Measurements from ENCODE around the gene SCT.

The SCT gene

DNA sequence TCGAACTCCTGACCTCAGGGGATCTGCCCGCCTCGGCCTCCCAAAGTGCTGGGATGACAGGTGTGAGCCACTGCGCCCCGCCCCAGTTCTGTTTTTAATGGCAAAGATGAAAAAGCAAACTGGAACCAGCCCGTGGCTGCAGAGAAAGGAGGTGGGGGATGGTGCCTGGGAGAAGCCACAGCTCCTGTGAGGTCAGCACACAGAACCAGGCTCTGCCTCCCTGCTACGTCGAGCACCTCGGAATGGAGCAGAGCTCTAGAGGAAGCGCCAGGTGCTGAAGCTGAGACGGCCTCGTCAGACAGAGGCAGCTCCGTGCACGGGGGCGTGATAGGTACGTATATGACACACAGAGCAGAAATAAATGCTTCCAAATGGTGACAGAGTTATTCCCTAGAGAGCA lies 18.6 kb upstream of the SCT start:
- Histone ChIP-seq H3K36me3 (ENCODE audit: control insufficient read depth in 4 of 4, insufficient read depth in 4 of 4, low read length in 3 of 4) (peaks cover 0 to 35% (median 17%) of the 10 kb centered on the region in 4 experiments), H3K27me3 (replicated peaks in 2 of 5; ENCODE audit: control insufficient read depth in 4 of 5, insufficient read depth in 5 of 5, low read length in 4 of 5) (peaks cover 0 to 2% (median 0%) of the 10 kb centered on the region in 5 experiments), H3K27ac (ENCODE audit: insufficient read depth in 1 of 2, low read depth in 1 of 2, low read length in 2 of 2, poor library complexity in 1 of 2, severe bottlenecking in 2 of 2) (no peak overlapping the region), H3K9me3 (ENCODE audit: control extremely low read depth in 1 of 5, control insufficient read depth in 4 of 5, insufficient read depth in 2 of 5, low read depth in 1 of 5, low read length in 4 of 5) (no peaks in the 10 kb centered on the region), H3K4me1 (ENCODE audit: control extremely low read depth in 1 of 4, control insufficient read depth in 4 of 4, insufficient read depth in 4 of 4, low read length in 3 of 4) (peaks cover 0 to 20% (median 11%) of the 10 kb centered on the region in 4 experiments), H3K4me3 (ENCODE audit: control insufficient read depth in 1 of 7, extremely low read depth in 1 of 7, insufficient read depth in 4 of 7, low read depth in 2 of 7, low read length in 6 of 7) (no peak overlapping the region)
- 89% methylated on average over 16 of the region's 16 CpGs for WGBS (ENCODE audit: insufficient coverage)
- DNase-seq = no peak
- POLR2A ChIA-PET = no interaction called here
- CTCF ChIA-PET = interaction anchor here (1.5 kb wide), 1 partner anchor 10 kb away, joined by 3 read pairs; no protein-coding TSS in a partner anchor

- WGBS (ENCODE audit: insufficient coverage) = 99% methylated on average over 38 of the region's 50 CpGs
- no peak for DNase-seq
- Histone ChIP-seq H3K4me3 (ENCODE audit: control insufficient read depth in 1 of 7, extremely low read depth in 1 of 7, insufficient read depth in 4 of 7, low read depth in 2 of 7, low read length in 6 of 7) (no peak overlapping the region), H3K27me3 (replicated peaks in 2 of 5; ENCODE audit: control insufficient read depth in 4 of 5, insufficient read depth in 5 of 5, low read length in 4 of 5) (peaks cover 0 to 13% (median 4%) of the 10 kb centered on the region in 5 experiments), H3K9me3 (ENCODE audit: control extremely low read depth in 1 of 5, control insufficient read depth in 4 of 5, insufficient read depth in 2 of 5, low read depth in 1 of 5, low read length in 4 of 5) (no peaks in the 10 kb centered on the region), H3K27ac (ENCODE audit: insufficient read depth in 1 of 2, low read depth in 1 of 2, low read length in 2 of 2, poor library complexity in 1 of 2, severe bottlenecking in 2 of 2) (no peak overlapping the region), H3K36me3 (ENCODE audit: control insufficient read depth in 4 of 4, insufficient read depth in 4 of 4, low read length in 3 of 4) (peaks cover 0 to 31% (median 14%) of the 10 kb centered on the region in 4 experiments), H3K4me1 (ENCODE audit: control extremely low read depth in 1 of 4, control insufficient read depth in 4 of 4, insufficient read depth in 4 of 4, low read length in 3 of 4) (peaks cover 0 to 26% (median 23%) of the 10 kb centered on the region in 4 experiments)
- CTCF ChIA-PET = interaction anchor here (1.3 kb wide), 1 partner anchor 20 kb away, joined by 3 read pairs; no protein-coding TSS in a partner anchor
- POLR2A ChIA-PET = no interaction called here
Measured at GRCh38 chr11:643849-644738, 17.1 kb upstream of the SCT start.

GRCh38 chr11:643366-643765 lies 16.4 kb upstream of the SCT start:
- Histone ChIP-seq H3K27ac (ENCODE audit: insufficient read depth in 1 of 2, low read depth in 1 of 2, low read length in 2 of 2, poor library complexity in 1 of 2, severe bottlenecking in 2 of 2) (no peak overlapping the region), H3K27me3 (replicated peaks in 2 of 5; ENCODE audit: control insufficient read depth in 4 of 5, insufficient read depth in 5 of 5, low read length in 4 of 5) (peaks cover 0 to 20% (median 4%) of the 10 kb centered on the region in 5 experiments), H3K36me3 (ENCODE audit: control insufficient read depth in 4 of 4, insufficient read depth in 4 of 4, low read length in 3 of 4) (peaks cover 0 to 31% (median 14%) of the 10 kb centered on the region in 4 experiments), H3K4me3 (ENCODE audit: control insufficient read depth in 1 of 7, extremely low read depth in 1 of 7, insufficient read depth in 4 of 7, low read depth in 2 of 7, low read length in 6 of 7) (no peak overlapping the region), H3K4me1 (ENCODE audit: control extremely low read depth in 1 of 4, control insufficient read depth in 4 of 4, insufficient read depth in 4 of 4, low read length in 3 of 4) (peaks cover 0 to 26% (median 25%) of the 10 kb centered on the region in 4 experiments), H3K9me3 (ENCODE audit: control extremely low read depth in 1 of 5, control insufficient read depth in 4 of 5, insufficient read depth in 2 of 5, low read depth in 1 of 5, low read length in 4 of 5) (no peaks in the 10 kb centered on the region)
- no peak for DNase-seq
- POLR2A ChIA-PET = no interaction called here
- WGBS (ENCODE audit: insufficient coverage) = 89% methylated on average over 9 of the region's 9 CpGs
- CTCF ChIA-PET = interaction anchor here (1.3 kb wide), 1 partner anchor 21 kb away, joined by 3 read pairs; no protein-coding TSS in a partner anchor

GRCh38 chr11:641806-642370 lies 14.9 kb upstream of the SCT start:
- CTCF ChIA-PET = interaction anchor here (0.8 to 1.0 kb wide), 2 partner anchors 10 to 19 kb away, joined by 3 read pairs; no protein-coding TSS in a partner anchor
- no peak for DNase-seq
- Histone ChIP-seq H3K4me1 (ENCODE audit: control extremely low read depth in 1 of 4, control insufficient read depth in 4 of 4, insufficient read depth in 4 of 4, low read length in 3 of 4) (peaks cover 0 to 35% (median 31%) of the 10 kb centered on the region in 4 experiments), H3K9me3 (ENCODE audit: control extremely low read depth in 1 of 5, control insufficient read depth in 4 of 5, insufficient read depth in 2 of 5, low read depth in 1 of 5, low read length in 4 of 5) (no peaks in the 10 kb centered on the region), H3K36me3 (ENCODE audit: control insufficient read depth in 4 of 4, insufficient read depth in 4 of 4, low read length in 3 of 4) (peaks cover 0 to 30% (median 13%) of the 10 kb centered on the region in 4 experiments), H3K27ac (ENCODE audit: insufficient read depth in 1 of 2, low read depth in 1 of 2, low read length in 2 of 2, poor library complexity in 1 of 2, severe bottlenecking in 2 of 2) (no peak overlapping the region), H3K4me3 (ENCODE audit: control insufficient read depth in 1 of 7, extremely low read depth in 1 of 7, insufficient read depth in 4 of 7, low read depth in 2 of 7, low read length in 6 of 7) (no peak overlapping the region), H3K27me3 (replicated peaks in 2 of 5; ENCODE audit: control insufficient read depth in 4 of 5, insufficient read depth in 5 of 5, low read length in 4 of 5) (peaks cover 0 to 35% (median 13%) of the 10 kb centered on the region in 5 experiments)
- POLR2A ChIA-PET = no interaction called here
- 91% methylated on average over 12 of the region's 19 CpGs for WGBS (ENCODE audit: insufficient coverage)

DNA sequence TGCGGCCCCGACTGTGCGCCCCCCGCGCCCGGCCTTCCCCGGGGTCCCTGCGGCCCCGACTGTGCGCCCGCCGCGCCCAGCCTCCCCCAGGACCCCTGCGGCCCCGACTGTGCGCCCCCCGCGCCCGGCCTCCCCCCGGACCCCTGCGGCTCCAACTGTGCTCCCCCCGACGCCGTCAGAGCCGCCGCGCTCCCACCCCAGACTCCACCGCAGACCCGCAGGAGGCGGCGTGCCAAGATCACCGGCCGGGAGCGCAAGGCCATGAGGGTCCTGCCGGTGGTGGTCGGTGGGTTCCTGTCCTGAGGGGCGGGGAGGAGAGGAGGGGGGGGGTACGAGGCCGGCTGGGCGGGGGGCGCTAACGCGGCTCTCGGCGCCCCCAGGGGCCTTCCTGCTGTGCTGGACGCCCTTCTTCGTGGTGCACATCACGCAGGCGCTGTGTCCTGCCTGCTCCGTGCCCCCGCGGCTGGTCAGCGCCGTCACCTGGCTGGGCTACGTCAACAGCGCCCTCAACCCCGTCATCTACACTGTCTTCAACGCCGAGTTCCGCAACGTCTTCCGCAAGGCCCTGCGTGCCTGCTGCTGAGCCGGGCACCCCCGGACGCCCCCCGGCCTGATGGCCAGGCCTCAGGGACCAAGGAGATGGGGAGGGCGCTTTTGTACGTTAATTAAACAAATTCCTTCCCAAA lies 13.2 kb upstream of the SCT start:
- peak overlapping the region in 5 of 7 experiments; percentile 3 to 64 (median 42) for H3K4me3 ChIP-seq (ENCODE audit: control insufficient read depth in 1 of 7, extremely low read depth in 1 of 7, insufficient read depth in 4 of 7, low read depth in 2 of 7, low read length in 6 of 7)
- peaks cover 0 to 36% (median 33%) of the 10 kb centered on the region in 4 experiments for H3K4me1 ChIP-seq (ENCODE audit: control extremely low read depth in 1 of 4, control insufficient read depth in 4 of 4, insufficient read depth in 4 of 4, low read length in 3 of 4)
- H3K27ac ChIP-seq (ENCODE audit: insufficient read depth in 1 of 2, low read depth in 1 of 2, low read length in 2 of 2, poor library complexity in 1 of 2, severe bottlenecking in 2 of 2) = no peak overlapping the region
- peaks cover 0 to 49% (median 13%) of the 10 kb centered on the region in 5 experiments for H3K27me3 ChIP-seq (replicated peaks in 2 of 5; ENCODE audit: control insufficient read depth in 4 of 5, insufficient read depth in 5 of 5, low read length in 4 of 5)
- ChIA-PET POLR2A (no interaction called here), CTCF (interaction anchor here (1.0 kb wide), 1 partner anchor 22 kb away, joined by 3 read pairs; no protein-coding TSS in a partner anchor)
- H3K36me3 ChIP-seq (ENCODE audit: control insufficient read depth in 4 of 4, insufficient read depth in 4 of 4, low read length in 3 of 4) = peaks cover 0 to 21% (median 9%) of the 10 kb centered on the region in 4 experiments
- H3K9me3 ChIP-seq (ENCODE audit: control extremely low read depth in 1 of 5, control insufficient read depth in 4 of 5, insufficient read depth in 2 of 5, low read depth in 1 of 5, low read length in 4 of 5) = no peaks in the 10 kb centered on the region
- DNase-seq = peak in 2 of 3 donors; percentile 59 to 68
- 1% methylated on average over 37 of the region's 69 CpGs for WGBS (ENCODE audit: insufficient coverage)

- DNase-seq = peak in 2 of 3 donors; percentile 28 to 44
- peak overlapping the region in 1 of 7 experiments; percentile 16 for H3K4me3 ChIP-seq (ENCODE audit: control insufficient read depth in 1 of 7, extremely low read depth in 1 of 7, insufficient read depth in 4 of 7, low read depth in 2 of 7, low read length in 6 of 7)
- ChIA-PET POLR2A (no interaction called here), CTCF (interaction anchor here (0.9 kb wide), 1 partner anchor 125 kb away, joined by 3 read pairs; no protein-coding TSS in a partner anchor)
- peaks cover 0 to 36% (median 33%) of the 10 kb centered on the region in 4 experiments for H3K4me1 ChIP-seq (ENCODE audit: control extremely low read depth in 1 of 4, control insufficient read depth in 4 of 4, insufficient read depth in 4 of 4, low read length in 3 of 4)
- 10% methylated on average over 57 of the region's 80 CpGs for WGBS (ENCODE audit: insufficient coverage)
- H3K27me3 ChIP-seq (replicated peaks in 2 of 5; ENCODE audit: control insufficient read depth in 4 of 5, insufficient read depth in 5 of 5, low read length in 4 of 5) = peaks cover 0 to 49% (median 13%) of the 10 kb centered on the region in 5 experiments
- H3K9me3 ChIP-seq (ENCODE audit: control extremely low read depth in 1 of 5, control insufficient read depth in 4 of 5, insufficient read depth in 2 of 5, low read depth in 1 of 5, low read length in 4 of 5) = no peaks in the 10 kb centered on the region
- no peak overlapping the region for H3K27ac ChIP-seq (ENCODE audit: insufficient read depth in 1 of 2, low read depth in 1 of 2, low read length in 2 of 2, poor library complexity in 1 of 2, severe bottlenecking in 2 of 2)
- H3K36me3 ChIP-seq (ENCODE audit: control insufficient read depth in 4 of 4, insufficient read depth in 4 of 4, low read length in 3 of 4) = peaks cover 0 to 19% (median 8%) of the 10 kb centered on the region in 4 experiments
Measured at GRCh38 chr11:639332-639955, 12.5 kb upstream of the SCT start.
